Measurements from ENCODE around the gene DSP. TPM values are rescaled to one million over a fixed set of nuclear protein-coding genes. Genes with fewer than 3 reads are reported as not detected.

Gene DSP
- total and polyA plus RNA-seq, 2 donors from 2014 or later, result 14.7 to 96.2 TPM

- intact Hi-C loops (cut with DNase I), result no loop called here
- Histone ChIP-seq H3K36me3 (ENCODE audit: control insufficient read depth in 2 of 3, insufficient read depth in 3 of 3, low read length in 3 of 3) (no peaks in the 10 kb centered on the region), H3K9me3 (ENCODE audit: control insufficient read depth in 2 of 3, insufficient read depth in 1 of 3, low read length in 3 of 3) (no peaks in the 10 kb centered on the region), H3K27me3 (ENCODE audit: control insufficient read depth, insufficient read depth, low read length) (no peaks in the 10 kb centered on the region), H3K27ac (ENCODE audit: low read depth in 2 of 2, low read length in 2 of 2) (no peak overlapping the region), H3K4me3 (ENCODE audit: low read length in 3 of 3) (no peak overlapping the region), H3K4me1 (ENCODE audit: control insufficient read depth in 2 of 3, insufficient read depth in 2 of 3, low read depth in 1 of 3, low read length in 3 of 3) (no peaks in the 10 kb centered on the region), H3K9ac (ENCODE audit: low read length in 3 of 3) (no peak overlapping the region)
- FAIRE-seq (no peak), DNase-seq (no peak)
- TF ChIP-seq CTCF (IDR thresholded peaks at IDR 0.05; ENCODE audit: borderline replicate concordance, extremely low read depth, insufficient read depth), result no peak
Measured at GRCh38 chr6:7631466-7631865, 90.0 kb downstream of the DSP start.

DNA sequence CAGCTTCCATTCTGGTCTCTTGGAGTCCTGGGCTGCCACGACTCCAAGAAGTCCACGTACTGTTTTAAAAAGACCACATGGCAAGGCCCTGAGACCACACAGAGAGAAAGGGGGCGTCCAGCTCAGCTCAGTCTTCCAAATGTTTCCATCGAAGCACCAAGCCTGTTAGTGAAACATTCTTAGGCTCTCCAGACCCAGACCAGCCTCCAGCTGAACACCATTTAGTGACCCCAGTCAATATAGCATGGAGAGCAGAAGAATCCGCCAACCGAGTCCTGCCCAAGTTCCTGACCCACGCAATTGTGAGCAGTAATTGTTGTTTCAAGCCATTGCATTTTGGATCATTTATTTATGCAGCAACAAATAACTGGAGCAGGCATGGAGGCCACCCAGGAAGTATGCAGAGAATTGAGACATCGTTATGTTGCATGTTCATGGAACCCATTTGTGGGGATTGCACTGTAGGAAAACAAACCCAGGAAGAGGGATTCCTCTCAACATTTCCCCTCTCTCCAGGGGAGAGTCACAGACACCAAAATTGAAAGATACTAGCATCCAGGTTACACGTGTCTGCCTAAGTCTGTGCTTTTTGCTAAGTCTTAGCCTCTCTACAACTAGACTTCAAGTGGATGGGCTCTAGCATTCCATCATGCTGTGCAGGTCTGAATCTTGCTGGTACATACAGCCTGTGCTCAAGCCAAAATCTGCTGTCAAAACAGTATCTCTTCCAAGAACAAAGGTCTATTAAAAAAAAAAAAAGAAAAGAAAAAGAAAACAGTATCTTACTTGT lies 91.2 kb downstream of the DSP start:
- intact Hi-C loops (cut with DNase I), result no loop called here
- no peak overlapping the region for H3K9ac ChIP-seq (ENCODE audit: low read length in 3 of 3)
- no peaks in the 10 kb centered on the region for H3K36me3 ChIP-seq (ENCODE audit: control insufficient read depth in 2 of 3, insufficient read depth in 3 of 3, low read length in 3 of 3)
- no peak for FAIRE-seq
- TF ChIP-seq CTCF (IDR thresholded peaks at IDR 0.05; ENCODE audit: borderline replicate concordance, extremely low read depth, insufficient read depth), result no peak
- no peak overlapping the region for H3K4me3 ChIP-seq (ENCODE audit: low read length in 3 of 3)
- no peak for DNase-seq
- H3K27ac ChIP-seq (ENCODE audit: low read depth in 2 of 2, low read length in 2 of 2), result no peak overlapping the region
- no peaks in the 10 kb centered on the region for H3K27me3 ChIP-seq (ENCODE audit: control insufficient read depth, insufficient read depth, low read length)
- H3K4me1 ChIP-seq (ENCODE audit: control insufficient read depth in 2 of 3, insufficient read depth in 2 of 3, low read depth in 1 of 3, low read length in 3 of 3), result no peaks in the 10 kb centered on the region
- H3K9me3 ChIP-seq (ENCODE audit: control insufficient read depth in 2 of 3, insufficient read depth in 1 of 3, low read length in 3 of 3), result no peaks in the 10 kb centered on the region

GRCh38 chr6:7633361-7633760 lies 91.9 kb downstream of the DSP start:
- Histone ChIP-seq H3K9ac (ENCODE audit: low read length in 3 of 3) (no peak overlapping the region), H3K36me3 (ENCODE audit: control insufficient read depth in 2 of 3, insufficient read depth in 3 of 3, low read length in 3 of 3) (no peaks in the 10 kb centered on the region), H3K4me3 (ENCODE audit: low read length in 3 of 3) (no peak overlapping the region), H3K9me3 (ENCODE audit: control insufficient read depth in 2 of 3, insufficient read depth in 1 of 3, low read length in 3 of 3) (no peaks in the 10 kb centered on the region), H3K4me1 (ENCODE audit: control insufficient read depth in 2 of 3, insufficient read depth in 2 of 3, low read depth in 1 of 3, low read length in 3 of 3) (no peaks in the 10 kb centered on the region), H3K27me3 (ENCODE audit: control insufficient read depth, insufficient read depth, low read length) (no peaks in the 10 kb centered on the region), H3K27ac (ENCODE audit: low read depth in 2 of 2, low read length in 2 of 2) (no peak overlapping the region)
- intact Hi-C loops (cut with DNase I), result no loop called here
- FAIRE-seq, result no peak
- TF ChIP-seq CTCF (IDR thresholded peaks at IDR 0.05; ENCODE audit: borderline replicate concordance, extremely low read depth, insufficient read depth), result no peak
- DNase-seq, result no peak
